ENCODE measurements around the gene RUNX2. TPM values are rescaled to one million over a fixed set of nuclear protein-coding genes. Genes with fewer than 3 reads are reported as not detected.

Gene RUNX2
- total RNA-seq, 3 donors from 2014 or later = 2.0 to 4.4 (median 3.4) TPM

- no peak for DNase-seq
- Histone ChIP-seq H3K36me3 (ENCODE audit: low read depth) (no peaks in the 10 kb centered on the region), H3K4me1 (ENCODE audit: low read depth) (peaks cover 3% of the 10 kb centered on the region), H3K9me3 (no peaks in the 10 kb centered on the region), H3K4me3 (no peak overlapping the region)
- TF ChIP-seq, protein P1, sequence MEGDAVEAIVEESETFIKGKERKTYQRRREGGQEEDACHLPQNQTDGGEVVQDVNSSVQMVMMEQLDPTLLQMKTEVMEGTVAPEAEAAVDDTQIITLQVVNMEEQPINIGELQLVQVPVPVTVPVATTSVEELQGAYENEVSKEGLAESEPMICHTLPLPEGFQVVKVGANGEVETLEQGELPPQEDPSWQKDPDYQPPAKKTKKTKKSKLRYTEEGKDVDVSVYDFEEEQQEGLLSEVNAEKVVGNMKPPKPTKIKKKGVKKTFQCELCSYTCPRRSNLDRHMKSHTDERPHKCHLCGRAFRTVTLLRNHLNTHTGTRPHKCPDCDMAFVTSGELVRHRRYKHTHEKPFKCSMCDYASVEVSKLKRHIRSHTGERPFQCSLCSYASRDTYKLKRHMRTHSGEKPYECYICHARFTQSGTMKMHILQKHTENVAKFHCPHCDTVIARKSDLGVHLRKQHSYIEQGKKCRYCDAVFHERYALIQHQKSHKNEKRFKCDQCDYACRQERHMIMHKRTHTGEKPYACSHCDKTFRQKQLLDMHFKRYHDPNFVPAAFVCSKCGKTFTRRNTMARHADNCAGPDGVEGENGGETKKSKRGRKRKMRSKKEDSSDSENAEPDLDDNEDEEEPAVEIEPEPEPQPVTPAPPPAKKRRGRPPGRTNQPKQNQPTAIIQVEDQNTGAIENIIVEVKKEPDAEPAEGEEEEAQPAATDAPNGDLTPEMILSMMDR (IDR thresholded peaks at IDR 0.05) = no peak
- peak; percentile 72 for ATAC-seq
- intact Hi-C loops (cut with DNase I, micrococcal nuclease) = no loop called here
Observed at GRCh38 chr6:45540375-45540920, 212.3 kb downstream of the RUNX2 start.

GRCh38 chr6:45541934-45542333, 213.8 kb downstream of the RUNX2 start:
- peaks cover 3% of the 10 kb centered on the region for H3K4me1 ChIP-seq (ENCODE audit: low read depth)
- no peak for ATAC-seq
- no peaks in the 10 kb centered on the region for H3K9me3 ChIP-seq
- DNase-seq = no peak
- no peak overlapping the region for H3K4me3 ChIP-seq
- TF ChIP-seq, protein P1 (IDR thresholded peaks at IDR 0.05) = no peak
- intact Hi-C loops (cut with DNase I, micrococcal nuclease) = no loop called here
- H3K36me3 ChIP-seq (ENCODE audit: low read depth) = no peaks in the 10 kb centered on the region

- no peak for ATAC-seq
- Histone ChIP-seq H3K9me3 (no peaks in the 10 kb centered on the region), H3K4me3 (no peak overlapping the region), H3K4me1 (ENCODE audit: low read depth) (peaks cover 3% of the 10 kb centered on the region), H3K36me3 (ENCODE audit: low read depth) (no peaks in the 10 kb centered on the region)
- no peak for DNase-seq
- intact Hi-C loops (cut with DNase I, micrococcal nuclease) = no loop called here
- TF ChIP-seq, protein P1 (IDR thresholded peaks at IDR 0.05) = no peak
Observed at GRCh38 chr6:45543298-45544235, 215.4 kb downstream of the RUNX2 start.

- ATAC-seq = no peak
- TF ChIP-seq, protein P1 (IDR thresholded peaks at IDR 0.05) = no peak
Observed at GRCh38 chr6:45545416-45545815, 217.3 kb downstream of the RUNX2 start.

GRCh38 chr6:45548657-45549515, 220.8 kb downstream of the RUNX2 start:
- H3K36me3 ChIP-seq (ENCODE audit: low read depth) = no peaks in the 10 kb centered on the region
- H3K4me1 ChIP-seq (ENCODE audit: low read depth) = peaks cover 3% of the 10 kb centered on the region
- H3K9me3 ChIP-seq = no peaks in the 10 kb centered on the region
- ATAC-seq (peak; percentile 34), DNase-seq (no peak)
- TF ChIP-seq, protein P1 (IDR thresholded peaks at IDR 0.05) = no peak
- H3K4me3 ChIP-seq = no peak overlapping the region
- intact Hi-C loops (cut with DNase I, micrococcal nuclease) = no loop called here

More at GRCh38 chr6:45545416-45545815, 217.3 kb downstream of the RUNX2 start:
- Histone ChIP-seq H3K9me3 (no peaks in the 10 kb centered on the region), H3K36me3 (ENCODE audit: low read depth) (no peaks in the 10 kb centered on the region), H3K4me3 (no peak overlapping the region), H3K4me1 (ENCODE audit: low read depth) (peaks cover 3% of the 10 kb centered on the region)
- intact Hi-C loops (cut with DNase I, micrococcal nuclease) = no loop called here
- no peak for DNase-seq
